22Rv1 (cell line): ENCODE results near the gene PCDHB15.
"Not testable (repeated sequence)": the region's sequence is repeated elsewhere in the genome, so short reads cannot be mapped to it uniquely, and the experiment has no call there.

Experiments used
- ZFX ChIP-seq: fragments of 450-650 bp; IDR thresholded peaks from 2 replicates; pipeline ENCODE4 v1.6.1; 2017; ENCODE audit warnings: antibody characterized with exemption, borderline replicate concordance
- TF ChIP-seq, protein P1 (sequence below): fragments of 450-650 bp; IDR thresholded peaks from 2 replicates; pipeline ENCODE4 v1.5.1; 2017; ENCODE audit warnings: mild to moderate bottlenecking

DNA sequence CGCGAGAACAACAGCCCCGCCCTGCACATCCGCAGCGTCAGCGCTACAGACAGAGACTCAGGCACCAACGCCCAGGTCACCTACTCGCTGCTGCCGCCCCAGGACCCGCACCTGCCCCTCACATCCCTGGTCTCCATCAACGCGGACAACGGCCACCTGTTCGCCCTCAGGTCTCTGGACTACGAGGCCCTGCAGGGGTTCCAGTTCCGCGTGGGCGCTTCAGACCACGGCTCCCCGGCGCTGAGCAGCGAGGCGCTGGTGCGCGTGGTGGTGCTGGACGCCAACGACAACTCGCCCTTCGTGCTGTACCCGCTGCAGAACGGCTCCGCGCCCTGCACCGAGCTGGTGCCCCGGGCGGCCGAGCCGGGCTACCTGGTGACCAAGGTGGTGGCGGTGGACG lies 29.7 kb upstream of the PCDHB15 start:
- TF ChIP-seq, protein P1, sequence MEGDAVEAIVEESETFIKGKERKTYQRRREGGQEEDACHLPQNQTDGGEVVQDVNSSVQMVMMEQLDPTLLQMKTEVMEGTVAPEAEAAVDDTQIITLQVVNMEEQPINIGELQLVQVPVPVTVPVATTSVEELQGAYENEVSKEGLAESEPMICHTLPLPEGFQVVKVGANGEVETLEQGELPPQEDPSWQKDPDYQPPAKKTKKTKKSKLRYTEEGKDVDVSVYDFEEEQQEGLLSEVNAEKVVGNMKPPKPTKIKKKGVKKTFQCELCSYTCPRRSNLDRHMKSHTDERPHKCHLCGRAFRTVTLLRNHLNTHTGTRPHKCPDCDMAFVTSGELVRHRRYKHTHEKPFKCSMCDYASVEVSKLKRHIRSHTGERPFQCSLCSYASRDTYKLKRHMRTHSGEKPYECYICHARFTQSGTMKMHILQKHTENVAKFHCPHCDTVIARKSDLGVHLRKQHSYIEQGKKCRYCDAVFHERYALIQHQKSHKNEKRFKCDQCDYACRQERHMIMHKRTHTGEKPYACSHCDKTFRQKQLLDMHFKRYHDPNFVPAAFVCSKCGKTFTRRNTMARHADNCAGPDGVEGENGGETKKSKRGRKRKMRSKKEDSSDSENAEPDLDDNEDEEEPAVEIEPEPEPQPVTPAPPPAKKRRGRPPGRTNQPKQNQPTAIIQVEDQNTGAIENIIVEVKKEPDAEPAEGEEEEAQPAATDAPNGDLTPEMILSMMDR = not testable (repeated sequence)
- not testable (repeated sequence) for TF ChIP-seq ZFX
